Smooth muscle cell (in vitro differentiated cells): ENCODE measurements around the gene COPS7A. TPM values are rescaled to one million over a fixed set of nuclear protein-coding genes. Genes with fewer than 3 reads are reported as not detected.
"Not testable (repeated sequence)": the region's sequence is repeated elsewhere in the genome, so short reads cannot be mapped to it uniquely, and the experiment has no call there.

Experiments
- DNase-seq: peaks from one replicate; lab custom pipeline; 2025; ENCODE audit not compliant: unreplicated experiment; lab: John Stamatoyannopoulos, UW
- H2AFZ ChIP-seq: fragments of 200-600 bp; sonication (generic); 2 replicates; pipeline ENCODE4 v1.6.0; 2016; ENCODE audit warnings: antibody characterized with exemption, low read depth, mild to moderate bottlenecking
- H3F3A ChIP-seq: fragments of 200-600 bp; sonication (generic); 2 replicates; pipeline ENCODE4 v1.6.0; 2017; ENCODE audit warnings: antibody characterized with exemption, low read depth
- H3K27ac ChIP-seq: fragments of 200-600 bp; sonication (generic); 2 replicates; pipeline ENCODE4 v1.5.1; 2016; ENCODE audit warnings: low read depth, mild to moderate bottlenecking
- H3K27me3 ChIP-seq: fragments of 200-600 bp; sonication (generic); 2 replicates; pipeline ENCODE4 v1.6.1; 2016; ENCODE audit warnings: low read depth, mild to moderate bottlenecking
- H3K36me3 ChIP-seq: fragments of 200-600 bp; sonication (generic); 2 replicates; pipeline ENCODE4 v1.5.1; 2016; ENCODE audit warnings: low read depth
- H3K4me1 ChIP-seq: fragments of 200-600 bp; sonication (generic); 2 replicates; pipeline ENCODE4 v1.5.1; 2016; ENCODE audit warnings: low read depth
- H3K4me2 ChIP-seq: fragments of 200-600 bp; sonication (generic); 2 replicates; pipeline ENCODE4 v1.6.0; 2016; ENCODE audit warnings: mild to moderate bottlenecking
- H3K4me3 ChIP-seq: fragments of 200-600 bp; sonication (generic); 2 replicates; pipeline ENCODE4 v1.5.1; 2016; ENCODE audit warnings: mild to moderate bottlenecking
- H3K79me2 ChIP-seq: fragments of 200-600 bp; sonication (generic); 2 replicates; pipeline ENCODE4 v1.6.0; 2016; ENCODE audit warnings: low read depth, mild to moderate bottlenecking
- H3K9ac ChIP-seq: fragments of 200-600 bp; sonication (generic); 2 replicates; pipeline ENCODE4 v1.6.0; 2016; ENCODE audit warnings: low read depth
- H3K9me3 ChIP-seq: fragments of 200-600 bp; sonication (generic); replicated peaks from 2 replicates; pipeline ENCODE4 v1.5.1; 2016; ENCODE audit warnings: low read depth
- H4K20me1 ChIP-seq: fragments of 200-600 bp; sonication (generic); 2 replicates; pipeline ENCODE4 v1.6.0; 2016; ENCODE audit warnings: low read depth
- CTCF ChIP-seq: fragments of 200-600 bp; sonication (generic); IDR thresholded peaks from 2 replicates; pipeline ENCODE4 v1.5.1; 2017; ENCODE audit warnings: borderline replicate concordance, mild to moderate bottlenecking, antibody characterized with exemption; ENCODE audit not compliant: insufficient read depth, poor library complexity, severe bottlenecking
- WGBS: methylation state at CpG from one replicate; pipeline ENCODE4 v1.1.7; 2016; ENCODE audit warnings: low lambda C conversion rate; 5-methylcytosine and 5-hydroxymethylcytosine counted together
- polyA plus RNA-seq: library from polyadenylated mRNA; unstranded; fragments of >200 nt; fragmentation: Nextera tagmentation; extraction: Ambion mirVana; gene quantifications from 2 replicates; pipeline ENCODE4 v1.2.1, GENCODE V29; 2016
- total RNA-seq: library from RNA; depleted of rRNA; stranded (reverse); fragments of >200 nt; gene quantifications from 2 replicates; pipeline ENCODE4 v1.2.3, GENCODE V29; 2014

The COPS7A gene
- total and polyA plus RNA-seq, 2 experiments from 2014 or later: 56.6 to 105 TPM

GRCh38 chr12:6742834-6743233 is 19.0 kb downstream of the COPS7A start:
- Histone ChIP-seq H3K9me3 (no peaks in the 10 kb centered on the region), H3K4me1 (no peaks in the 10 kb centered on the region), H3K4me3 (no peak overlapping the region), H3F3A (peaks cover 9% of the 10 kb centered on the region), H3K79me2 (no peaks in the 10 kb centered on the region), H2AFZ (no peak overlapping the region), H3K4me2 (no peak overlapping the region), H3K9ac (no peak overlapping the region), H3K27ac (no peak overlapping the region), H3K27me3 (no peaks in the 10 kb centered on the region), H4K20me1 (peaks cover 3% of the 10 kb centered on the region), H3K36me3 (peaks cover 2% of the 10 kb centered on the region)
- TF ChIP-seq CTCF: no peak
- 70% methylated on average over 3 of the region's 3 CpGs for WGBS
- DNase-seq: no peak

- H3K27me3 ChIP-seq, H3K4me1 ChIP-seq, H3K36me3 ChIP-seq, H3K27ac ChIP-seq, H3K79me2 ChIP-seq, H3F3A ChIP-seq, H4K20me1 ChIP-seq, H3K9ac ChIP-seq, H2AFZ ChIP-seq, H3K4me2 ChIP-seq, H3K4me3 ChIP-seq, DNase-seq, H3K9me3 ChIP-seq: not testable (repeated sequence)
- 79% methylated on average over 7 of the region's 7 CpGs for WGBS
Measured at GRCh38 chr12:6743300-6743699, 19.5 kb downstream of the COPS7A start.

- H3K9me3 ChIP-seq: no peaks in the 10 kb centered on the region
- H3K4me3 ChIP-seq: no peak overlapping the region
- no peak overlapping the region for H2AFZ ChIP-seq
- peaks cover 9% of the 10 kb centered on the region for H3K36me3 ChIP-seq
- H3F3A ChIP-seq: peaks cover 9% of the 10 kb centered on the region
- H3K27me3 ChIP-seq: no peaks in the 10 kb centered on the region
- no peak for DNase-seq
- H3K9ac ChIP-seq: no peak overlapping the region
- H3K27ac ChIP-seq: peak overlapping the region; percentile 52
- no peak for TF ChIP-seq CTCF
- H3K4me1 ChIP-seq: no peaks in the 10 kb centered on the region
- H3K79me2 ChIP-seq: peaks cover 7% of the 10 kb centered on the region
- no peak overlapping the region for H3K4me2 ChIP-seq
- WGBS: 80% methylated on average over 12 of the region's 13 CpGs
- peaks cover 16% of the 10 kb centered on the region for H4K20me1 ChIP-seq
Measured at GRCh38 chr12:6745741-6746525, 22.1 kb downstream of the COPS7A start.

GRCh38 chr12:6747216-6747615 is 23.4 kb downstream of the COPS7A start:
- 82% methylated on average over 4 of the region's 4 CpGs for WGBS
- peaks cover 28% of the 10 kb centered on the region for H4K20me1 ChIP-seq
- peaks cover 20% of the 10 kb centered on the region for H3K79me2 ChIP-seq
- H3K9ac ChIP-seq: no peak overlapping the region
- H3K4me1 ChIP-seq: no peaks in the 10 kb centered on the region
- H3K9me3 ChIP-seq: no peaks in the 10 kb centered on the region
- H3F3A ChIP-seq: peaks cover 9% of the 10 kb centered on the region
- no peak for TF ChIP-seq CTCF
- no peak overlapping the region for H3K4me2 ChIP-seq
- H2AFZ ChIP-seq: no peak overlapping the region
- H3K4me3 ChIP-seq: no peak overlapping the region
- H3K36me3 ChIP-seq: peaks cover 9% of the 10 kb centered on the region
- H3K27me3 ChIP-seq: no peaks in the 10 kb centered on the region
- no peak for DNase-seq
- H3K27ac ChIP-seq: no peak overlapping the region
